SU-DHL-6 (cell line): Measurements from ENCODE around the gene PTPRQ.

Source experiments
- H2AFZ ChIP-seq: fragments of 200-600 bp; sonication (generic); 2 replicates; pipeline ENCODE4 v1.6.1; 2014; ENCODE audit warnings: low read depth, mild to moderate bottlenecking, moderate library complexity, mixed read lengths, antibody characterized with exemption, low read length; ENCODE audit not compliant: severe bottlenecking
- H3F3A ChIP-seq: fragments of 200-600 bp; shearing (Covaris generic); 2 replicates; pipeline ENCODE4 v1.6.0; 2016; ENCODE audit warnings: antibody characterized with exemption, mild to moderate bottlenecking; ENCODE audit not compliant: insufficient read depth
- H3K27ac ChIP-seq: fragments of 200-600 bp; sonication (generic); 2 replicates; pipeline ENCODE4 v1.5.1; 2016; ENCODE audit warnings: low read depth, mild to moderate bottlenecking, low read length, moderate library complexity, mixed read lengths
- H3K27me3 ChIP-seq: fragments of 200-600 bp; sonication (generic), shearing (Covaris generic); 2 replicates; pipeline ENCODE4 v1.6.0; 2014; ENCODE audit warnings: mild to moderate bottlenecking, low read length
- H3K36me3 ChIP-seq: fragments of 200-600 bp; sonication (generic); 2 replicates; pipeline ENCODE4 v1.6.1; 2014; ENCODE audit warnings: mild to moderate bottlenecking, low read length, mixed read lengths
- H3K4me2 ChIP-seq: fragments of 300-600, 200-600 bp; shearing (Covaris generic), sonication (generic); 2 replicates; pipeline ENCODE4 v1.6.0; 2014; ENCODE audit warnings: low read length, low read depth, mild to moderate bottlenecking; ENCODE audit not compliant: poor library complexity, severe bottlenecking
- H3K4me3 ChIP-seq: fragments of 200-600 bp; sonication (generic); 2 replicates; pipeline ENCODE4 v1.5.1; 2014; ENCODE audit warnings: antibody characterized with exemption, low read length, mild to moderate bottlenecking, mixed read lengths; ENCODE audit not compliant: insufficient read depth, poor library complexity, severe bottlenecking
- H3K79me2 ChIP-seq: fragments of 200-600 bp; sonication (generic); 2 replicates; pipeline ENCODE4 v1.6.1; 2014; ENCODE audit warnings: mild to moderate bottlenecking, low read length, moderate library complexity; ENCODE audit not compliant: insufficient read depth
- H3K9ac ChIP-seq: fragments of 200-600 bp; sonication (generic); 2 replicates; pipeline ENCODE4 v1.7.0; 2014; ENCODE audit warnings: mild to moderate bottlenecking, low read length
- H3K9me2 ChIP-seq: fragments of 200-600 bp; sonication (generic); replicated peaks from 2 replicates; pipeline ENCODE4 v1.6.1; 2014; ENCODE audit warnings: low read length; ENCODE audit not compliant: insufficient read depth
- H3K9me3 ChIP-seq: fragments of 200-600 bp; sonication (generic); 2 replicates; pipeline ENCODE4 v1.6.1; 2014; ENCODE audit warnings: low read length, mixed read lengths; ENCODE audit not compliant: insufficient read depth
- H4K20me1 ChIP-seq: fragments of 200-600 bp; sonication (generic); 2 replicates; pipeline ENCODE4 v1.6.1; 2014; ENCODE audit warnings: low read depth, mild to moderate bottlenecking, antibody characterized with exemption, low read length, moderate library complexity, mixed read lengths
- EZH2phosphoT487 ChIP-seq: fragments of 200-600 bp; sonication (generic), shearing (Covaris generic); conservative IDR thresholded peaks from 2 replicates; pipeline ENCODE4 v1.6.1; 2018; ENCODE audit warnings: mild to moderate bottlenecking, antibody characterized with exemption, low read length, moderate library complexity, mixed read lengths
- TF ChIP-seq, protein P1 (sequence below): fragments of 200-600 bp; sonication (generic); IDR thresholded peaks from one replicate; pipeline ENCODE4 v1.5.1; 2017; ENCODE audit warnings: antibody characterized with exemption, mild to moderate bottlenecking, low read length, moderate library complexity; ENCODE audit not compliant: insufficient read depth, poor library complexity, severe bottlenecking

Gene PTPRQ

DNA sequence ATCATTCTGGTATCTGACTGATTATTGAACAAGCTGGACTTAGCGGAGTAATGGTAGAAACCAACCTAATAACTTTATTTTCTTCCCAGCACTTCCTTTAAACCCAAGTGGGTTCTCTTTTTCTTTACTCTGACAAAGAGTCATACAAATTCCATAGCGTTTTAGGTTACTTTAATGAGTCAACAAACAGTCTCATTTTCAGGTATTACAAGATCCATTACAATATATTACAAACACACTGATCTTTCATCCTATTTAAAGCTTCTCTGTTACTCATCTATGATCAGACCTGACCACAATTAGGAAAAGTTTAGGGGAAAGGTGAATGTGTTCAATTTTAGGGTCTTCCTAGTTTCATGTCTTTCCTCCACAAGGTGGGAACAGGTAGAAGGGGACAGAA is 39.4 kb upstream of the PTPRQ start:
- H3K4me2 ChIP-seq: no peak overlapping the region
- no peak for TF ChIP-seq EZH2phosphoT487
- TF ChIP-seq, protein P1, sequence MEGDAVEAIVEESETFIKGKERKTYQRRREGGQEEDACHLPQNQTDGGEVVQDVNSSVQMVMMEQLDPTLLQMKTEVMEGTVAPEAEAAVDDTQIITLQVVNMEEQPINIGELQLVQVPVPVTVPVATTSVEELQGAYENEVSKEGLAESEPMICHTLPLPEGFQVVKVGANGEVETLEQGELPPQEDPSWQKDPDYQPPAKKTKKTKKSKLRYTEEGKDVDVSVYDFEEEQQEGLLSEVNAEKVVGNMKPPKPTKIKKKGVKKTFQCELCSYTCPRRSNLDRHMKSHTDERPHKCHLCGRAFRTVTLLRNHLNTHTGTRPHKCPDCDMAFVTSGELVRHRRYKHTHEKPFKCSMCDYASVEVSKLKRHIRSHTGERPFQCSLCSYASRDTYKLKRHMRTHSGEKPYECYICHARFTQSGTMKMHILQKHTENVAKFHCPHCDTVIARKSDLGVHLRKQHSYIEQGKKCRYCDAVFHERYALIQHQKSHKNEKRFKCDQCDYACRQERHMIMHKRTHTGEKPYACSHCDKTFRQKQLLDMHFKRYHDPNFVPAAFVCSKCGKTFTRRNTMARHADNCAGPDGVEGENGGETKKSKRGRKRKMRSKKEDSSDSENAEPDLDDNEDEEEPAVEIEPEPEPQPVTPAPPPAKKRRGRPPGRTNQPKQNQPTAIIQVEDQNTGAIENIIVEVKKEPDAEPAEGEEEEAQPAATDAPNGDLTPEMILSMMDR: no peak

DNA sequence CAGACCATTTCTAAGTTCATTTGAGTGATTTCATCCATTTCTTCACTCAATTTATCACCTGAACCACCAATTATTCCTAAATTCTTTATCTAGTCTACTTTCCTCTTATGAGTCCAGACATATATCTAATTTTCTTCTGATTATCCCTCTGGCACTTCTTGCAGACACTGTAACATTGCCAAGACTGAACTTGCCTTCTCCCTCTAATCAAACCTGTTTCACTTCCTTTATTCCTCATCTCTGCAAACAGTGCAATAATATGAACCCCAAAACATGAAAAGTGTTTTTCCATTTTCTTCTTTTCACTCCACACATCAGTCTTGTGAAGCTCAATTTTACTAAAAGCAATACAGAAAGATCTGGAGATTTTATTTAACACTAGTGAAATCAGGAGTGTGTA is 37.8 kb upstream of the PTPRQ start:
- H3K9me2 ChIP-seq: no peaks in the 10 kb centered on the region
- H3K27me3 ChIP-seq: no peaks in the 10 kb centered on the region
- no peaks in the 10 kb centered on the region for H3K36me3 ChIP-seq
- H3K4me3 ChIP-seq: no peak overlapping the region
- TF ChIP-seq EZH2phosphoT487: no peak
- TF ChIP-seq, protein P1: no peak
- no peak overlapping the region for H3K9ac ChIP-seq
- H3K4me2 ChIP-seq: no peak overlapping the region
- H3K9me3 ChIP-seq: no peaks in the 10 kb centered on the region
- H2AFZ ChIP-seq: no peak overlapping the region
- no peaks in the 10 kb centered on the region for H3K79me2 ChIP-seq
- H4K20me1 ChIP-seq: no peaks in the 10 kb centered on the region
- no peaks in the 10 kb centered on the region for H3F3A ChIP-seq
- no peak overlapping the region for H3K27ac ChIP-seq

More for the DNA sequence above, 39.4 kb upstream of the PTPRQ start:
- Histone ChIP-seq H3K4me3 (no peak overlapping the region), H3K9me2 (no peaks in the 10 kb centered on the region), H3K79me2 (no peaks in the 10 kb centered on the region), H3K9ac (no peak overlapping the region), H2AFZ (no peak overlapping the region), H3K9me3 (no peaks in the 10 kb centered on the region), H4K20me1 (no peaks in the 10 kb centered on the region), H3K27me3 (no peaks in the 10 kb centered on the region), H3K36me3 (no peaks in the 10 kb centered on the region), H3K27ac (no peak overlapping the region), H3F3A (no peaks in the 10 kb centered on the region)

DNA sequence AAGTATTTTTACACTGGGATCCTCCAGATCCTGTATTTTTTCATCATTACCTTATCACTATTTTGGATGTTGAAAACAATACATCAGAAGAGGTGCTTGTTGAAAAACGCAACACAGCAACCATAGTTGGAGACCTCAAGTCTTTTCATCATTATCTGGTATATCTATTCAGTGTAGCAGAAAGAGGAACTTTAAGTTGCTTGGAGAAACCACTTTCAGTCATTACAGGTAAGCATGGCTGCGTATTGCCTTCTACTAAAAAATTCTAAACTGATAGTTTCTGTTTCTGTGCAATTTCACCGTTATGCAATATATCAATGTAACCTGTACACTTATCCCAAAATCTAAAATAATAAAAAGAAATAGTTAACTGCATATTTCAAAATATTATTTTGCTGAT is 32.2 kb upstream of the PTPRQ start:
- H3K36me3 ChIP-seq: no peaks in the 10 kb centered on the region
- H3K79me2 ChIP-seq: no peaks in the 10 kb centered on the region
- H3F3A ChIP-seq: no peaks in the 10 kb centered on the region
- H3K4me3 ChIP-seq: no peak overlapping the region
- no peak for TF ChIP-seq EZH2phosphoT487
- TF ChIP-seq, protein P1: no peak
- no peak overlapping the region for H3K9ac ChIP-seq
- H2AFZ ChIP-seq: no peak overlapping the region
- H3K27me3 ChIP-seq: no peaks in the 10 kb centered on the region
- no peaks in the 10 kb centered on the region for H3K9me2 ChIP-seq
- no peaks in the 10 kb centered on the region for H3K9me3 ChIP-seq
- H3K4me2 ChIP-seq: no peak overlapping the region
- H4K20me1 ChIP-seq: no peaks in the 10 kb centered on the region
- no peak overlapping the region for H3K27ac ChIP-seq
